ENCODE results near the gene HEG1. TPM values are rescaled to one million over a fixed set of nuclear protein-coding genes. Genes with fewer than 3 reads are reported as not detected.

HEG1 gene
- total RNA-seq, 3 donors from 2014 or later (not counting 1 experiment from before 2014, with no cell fraction given), result 52.1 to 83.5 (median 68.1) TPM

- intact Hi-C loops (cut with micrococcal nuclease), result no loop called here
- 100% methylated on average over 2 of the region's 3 CpGs for WGBS (ENCODE audit: insufficient coverage)
- H3K4me1 Mint-ChIP-seq, result peaks cover 28 to 29% of the 10 kb centered on the region in 2 donors
Observed at GRCh38 chr3:124984754-124985153, 71.0 kb downstream of the HEG1 start.

GRCh38 chr3:124982855-124983254 lies 72.9 kb downstream of the HEG1 start:
- Histone ChIP-seq H3K36me3 (ENCODE audit: control insufficient read depth, insufficient read depth, low read length) (peaks cover 29% of the 10 kb centered on the region), H3K4me3 (ENCODE audit: low read length) (no peak overlapping the region), H3K4me1 (ENCODE audit: control insufficient read depth, insufficient read depth, low read length) (peaks cover 7% of the 10 kb centered on the region), H3K27me3 (ENCODE audit: control insufficient read depth, insufficient read depth, low read length) (no peaks in the 10 kb centered on the region), H3K27ac (ENCODE audit: low read length) (no peak overlapping the region), H3K9me3 (ENCODE audit: control insufficient read depth, insufficient read depth, low read length) (no peaks in the 10 kb centered on the region)
- no peak for TF ChIP-seq CTCF (IDR thresholded peaks at IDR 0.05)
- Mint-ChIP-seq H3K27ac (peak overlapping the region in 1 of 2 donors; percentile 48), H3K9me3 (no peaks in the 10 kb centered on the region), H3K27me3 (ENCODE audit: low read depth in 2 of 2) (no peaks in the 10 kb centered on the region), H3K4me1 (peaks cover 29 to 31% of the 10 kb centered on the region in 2 donors), H3K36me3 (peaks cover 8% of the 10 kb centered on the region), H3K4me3 (no peak overlapping the region)
- ATAC-seq (no peak), DNase-seq (no peak)
- intact Hi-C loops (cut with micrococcal nuclease), result no loop called here
- 88% methylated on average over 2 of the region's 2 CpGs for WGBS (ENCODE audit: insufficient coverage)

More at GRCh38 chr3:124984754-124985153, 71.0 kb downstream of the HEG1 start:
- peaks cover 7% of the 10 kb centered on the region for H3K4me1 ChIP-seq (ENCODE audit: control insufficient read depth, insufficient read depth, low read length)
- H3K9me3 ChIP-seq (ENCODE audit: control insufficient read depth, insufficient read depth, low read length), result no peaks in the 10 kb centered on the region
- H3K9me3 Mint-ChIP-seq, result no peaks in the 10 kb centered on the region
- H3K36me3 ChIP-seq (ENCODE audit: control insufficient read depth, insufficient read depth, low read length), result peaks cover 40% of the 10 kb centered on the region
- H3K27me3 Mint-ChIP-seq (ENCODE audit: low read depth in 2 of 2), result no peaks in the 10 kb centered on the region
- H3K27ac Mint-ChIP-seq, result no peak overlapping the region
- DNase-seq, result no peak
- no peak for TF ChIP-seq CTCF (IDR thresholded peaks at IDR 0.05)
- no peak overlapping the region for H3K4me3 Mint-ChIP-seq
- ATAC-seq, result no peak
- H3K27me3 ChIP-seq (ENCODE audit: control insufficient read depth, insufficient read depth, low read length), result no peaks in the 10 kb centered on the region
- no peak overlapping the region for H3K4me3 ChIP-seq (ENCODE audit: low read length)
- peaks cover 17% of the 10 kb centered on the region for H3K36me3 Mint-ChIP-seq
- H3K27ac ChIP-seq (ENCODE audit: low read length), result no peak overlapping the region

GRCh38 chr3:124981472-124981871 lies 74.3 kb downstream of the HEG1 start:
- no peak overlapping the region for H3K4me3 Mint-ChIP-seq
- Histone ChIP-seq H3K9me3 (ENCODE audit: control insufficient read depth, insufficient read depth, low read length) (no peaks in the 10 kb centered on the region), H3K4me3 (ENCODE audit: low read length) (no peak overlapping the region), H3K4me1 (ENCODE audit: control insufficient read depth, insufficient read depth, low read length) (peaks cover 11% of the 10 kb centered on the region), H3K36me3 (ENCODE audit: control insufficient read depth, insufficient read depth, low read length) (peaks cover 30% of the 10 kb centered on the region), H3K27ac (ENCODE audit: low read length) (no peak overlapping the region), H3K27me3 (ENCODE audit: control insufficient read depth, insufficient read depth, low read length) (no peaks in the 10 kb centered on the region)
- H3K36me3 Mint-ChIP-seq, result peaks cover 17% of the 10 kb centered on the region
- ATAC-seq, result no peak
- TF ChIP-seq CTCF (IDR thresholded peaks at IDR 0.05), result no peak
- H3K4me1 Mint-ChIP-seq, result peaks cover 37 to 42% of the 10 kb centered on the region in 2 donors
- no peaks in the 10 kb centered on the region for H3K27me3 Mint-ChIP-seq (ENCODE audit: low read depth in 2 of 2)
- 87% methylated on average over 5 of the region's 5 CpGs for WGBS (ENCODE audit: insufficient coverage)
- DNase-seq, result no peak
- intact Hi-C loops (cut with micrococcal nuclease), result no loop called here
- H3K27ac Mint-ChIP-seq, result peak overlapping the region in 1 of 2 donors; percentile 67
- no peaks in the 10 kb centered on the region for H3K9me3 Mint-ChIP-seq

- no peak for ATAC-seq
- Histone ChIP-seq H3K9me3 (ENCODE audit: control insufficient read depth, insufficient read depth, low read length) (no peaks in the 10 kb centered on the region), H3K27ac (ENCODE audit: low read length) (no peak overlapping the region), H3K4me3 (ENCODE audit: low read length) (no peak overlapping the region), H3K4me1 (ENCODE audit: control insufficient read depth, insufficient read depth, low read length) (peaks cover 13% of the 10 kb centered on the region), H3K36me3 (ENCODE audit: control insufficient read depth, insufficient read depth, low read length) (peaks cover 35% of the 10 kb centered on the region), H3K27me3 (ENCODE audit: control insufficient read depth, insufficient read depth, low read length) (no peaks in the 10 kb centered on the region)
- Mint-ChIP-seq H3K4me1 (peaks cover 43 to 48% of the 10 kb centered on the region in 2 donors), H3K9me3 (no peaks in the 10 kb centered on the region), H3K36me3 (peaks cover 11% of the 10 kb centered on the region), H3K27me3 (ENCODE audit: low read depth in 2 of 2) (no peaks in the 10 kb centered on the region), H3K27ac (no peak overlapping the region), H3K4me3 (no peak overlapping the region)
- WGBS (ENCODE audit: insufficient coverage), result 98% methylated on average over 4 of the region's 7 CpGs
- no peak for TF ChIP-seq CTCF (IDR thresholded peaks at IDR 0.05)
- no peak for DNase-seq
- intact Hi-C loops (cut with micrococcal nuclease), result no loop called here
Observed at GRCh38 chr3:124978627-124979026, 77.2 kb downstream of the HEG1 start.

All from natural killer cell (primary cell).